Stimulated activated CD8-positive, alpha-beta memory T cell treated with anti-CD3 and anti-CD28 coated beads, Interleukin-12 subunit alpha, Interleukin-12 subunit beta, amount 100 ng/mL, for 4 hours (primary cell): ENCODE data around the gene GSPT1.

ENCODE experiments used
- DNase-seq: peaks from one replicate; pipeline ENCODE4 v3.0.0-alpha.2; 2020; ENCODE audit warnings: low read depth

GSPT1 gene

DNA sequence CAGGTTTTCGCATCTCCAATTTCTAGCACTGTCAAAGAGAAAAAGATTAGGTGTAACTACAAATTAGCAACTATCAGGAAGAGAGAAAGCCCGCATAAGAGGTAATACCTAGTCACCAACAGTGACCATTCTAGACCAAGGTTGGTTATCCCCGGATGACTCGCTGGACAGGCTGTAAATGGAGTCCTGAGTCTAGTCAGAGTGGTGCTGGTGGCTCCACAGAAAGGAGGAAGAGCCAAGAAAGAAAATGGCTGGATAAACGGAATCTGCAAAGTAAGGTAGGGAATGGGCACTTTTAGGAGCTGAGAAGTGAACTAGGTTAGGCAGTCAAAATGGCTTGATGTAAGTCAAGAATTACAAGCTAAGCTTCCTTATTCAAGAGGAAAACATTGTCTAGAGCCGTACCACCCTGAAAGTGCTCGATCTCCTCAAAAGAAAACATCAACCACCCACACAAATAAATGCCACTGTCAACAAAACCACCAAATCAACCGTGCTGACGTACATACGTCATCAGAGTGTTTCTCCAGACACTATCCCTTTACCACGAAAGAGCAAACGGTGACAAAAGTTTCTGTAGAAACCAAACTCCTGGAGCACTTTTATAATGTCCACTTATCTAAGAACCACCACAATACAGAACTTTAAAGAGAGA is 2.2 kb downstream of the GSPT1 start:
- DNase-seq: no peak

DNA sequence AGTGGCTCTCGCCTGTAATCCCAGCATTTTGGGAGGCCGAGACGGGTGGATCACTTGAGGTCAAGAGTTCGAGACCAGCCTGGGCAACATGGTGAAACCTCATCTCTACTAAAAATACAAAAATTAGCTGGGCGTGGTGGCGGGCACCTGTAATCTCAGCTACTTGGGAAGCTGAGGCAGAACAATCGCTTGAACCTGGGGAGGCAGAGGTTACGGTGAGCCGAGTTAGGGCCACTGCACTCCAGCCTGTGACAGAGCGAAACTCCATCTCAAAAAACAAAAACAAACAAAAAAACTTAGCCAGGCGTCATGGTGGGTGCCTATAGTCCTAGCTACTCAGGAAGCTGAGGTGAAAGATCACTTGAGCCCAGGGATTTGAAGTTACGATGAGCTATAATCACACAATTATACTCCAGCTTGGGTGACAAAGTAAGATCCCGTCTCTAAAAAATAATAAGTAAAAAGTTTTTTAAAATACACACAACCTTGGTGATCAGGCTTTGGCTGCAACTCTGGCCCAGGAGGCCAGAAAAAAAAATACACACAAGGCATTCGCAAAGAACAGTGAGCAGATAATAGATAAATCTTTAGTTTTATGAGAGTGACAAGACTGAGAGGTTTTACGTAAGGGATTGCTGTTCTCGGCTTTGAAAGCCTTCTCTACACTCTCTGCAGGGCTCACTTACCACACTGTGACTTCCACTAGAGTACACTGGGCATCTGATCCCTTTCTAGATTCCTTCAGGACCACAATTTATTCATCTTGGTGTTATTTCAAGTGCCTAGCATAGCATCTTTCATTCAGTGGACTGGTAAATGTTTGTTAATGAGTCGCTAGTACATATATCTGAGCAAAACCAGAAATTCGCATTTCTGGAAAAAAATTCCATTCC is 5.9 kb downstream of the GSPT1 start:
- no peak for DNase-seq

DNA sequence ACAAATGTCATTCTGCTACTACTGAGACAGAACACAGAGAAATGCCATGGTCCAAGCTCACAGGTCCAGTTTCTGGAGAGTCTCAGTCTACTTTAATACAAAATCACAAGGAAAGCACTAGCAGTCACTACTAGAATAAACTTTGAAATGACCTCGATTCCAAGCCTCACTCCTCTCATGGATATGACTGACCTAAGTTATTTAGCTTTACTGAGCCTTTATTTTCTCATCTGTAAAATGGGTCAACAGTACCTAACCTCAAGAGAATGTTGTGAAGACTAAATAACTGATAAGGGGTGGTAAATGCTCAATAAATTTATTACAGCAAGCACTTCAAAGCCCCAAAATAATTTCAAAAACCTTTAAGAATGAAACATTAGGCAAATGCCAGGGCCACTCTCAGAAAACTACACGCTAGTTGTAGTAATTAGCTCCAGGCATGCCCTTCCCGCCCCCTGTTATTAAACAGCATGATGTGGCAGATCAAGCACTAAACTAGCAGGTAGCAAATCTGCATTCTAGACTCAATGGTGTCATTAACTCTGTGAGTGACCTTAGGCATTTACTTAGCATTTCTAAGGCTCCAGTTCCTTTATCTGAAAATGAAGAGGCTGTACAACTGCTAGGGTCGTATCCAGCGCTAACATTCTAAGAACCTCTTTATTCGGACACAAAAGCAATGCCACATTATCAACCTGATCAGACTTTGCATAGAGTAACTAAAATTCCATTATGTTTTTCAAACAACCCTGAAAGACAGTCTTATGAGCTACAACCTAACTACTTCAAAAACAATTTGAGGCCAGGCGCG is 8.4 kb downstream of the GSPT1 start:
- no peak for DNase-seq

DNA sequence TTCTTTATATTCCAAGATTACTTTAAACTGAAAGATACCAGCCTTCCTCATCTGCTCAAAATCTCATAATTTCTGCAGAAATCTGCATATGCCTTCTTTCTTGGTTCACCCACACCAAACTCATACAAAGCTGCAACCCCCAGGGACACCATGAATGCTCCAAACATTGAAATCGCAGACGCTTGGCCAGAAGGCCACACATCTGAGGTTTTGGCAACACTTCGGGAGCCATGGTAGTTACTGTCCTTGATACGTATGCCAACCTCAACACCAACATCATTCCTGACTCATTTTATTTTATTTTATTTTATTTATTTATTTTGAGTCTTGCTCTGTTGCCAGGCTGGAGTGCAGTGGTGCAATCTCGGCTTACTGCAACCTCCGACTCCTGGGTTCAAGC is 11.8 kb downstream of the GSPT1 start:
- no peak for DNase-seq

DNA sequence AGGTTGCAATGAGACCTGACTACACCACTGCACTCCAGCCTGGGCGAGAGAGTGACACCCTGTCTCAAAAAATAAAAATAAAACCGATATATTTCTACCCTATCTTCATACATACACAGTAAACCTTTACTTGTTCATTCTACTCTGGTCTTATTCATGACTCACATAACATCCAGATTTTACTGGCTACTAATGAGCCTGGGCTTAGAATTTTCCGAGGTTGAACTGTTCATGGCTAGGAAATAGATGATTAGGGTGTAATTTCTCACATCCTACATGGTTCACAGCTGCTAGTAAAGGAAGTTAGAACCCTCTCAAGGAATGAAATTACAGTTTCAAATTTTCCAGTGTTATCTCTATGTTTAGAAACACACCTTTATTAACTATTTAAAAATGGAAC is 14.7 kb downstream of the GSPT1 start:
- no peak for DNase-seq

DNA sequence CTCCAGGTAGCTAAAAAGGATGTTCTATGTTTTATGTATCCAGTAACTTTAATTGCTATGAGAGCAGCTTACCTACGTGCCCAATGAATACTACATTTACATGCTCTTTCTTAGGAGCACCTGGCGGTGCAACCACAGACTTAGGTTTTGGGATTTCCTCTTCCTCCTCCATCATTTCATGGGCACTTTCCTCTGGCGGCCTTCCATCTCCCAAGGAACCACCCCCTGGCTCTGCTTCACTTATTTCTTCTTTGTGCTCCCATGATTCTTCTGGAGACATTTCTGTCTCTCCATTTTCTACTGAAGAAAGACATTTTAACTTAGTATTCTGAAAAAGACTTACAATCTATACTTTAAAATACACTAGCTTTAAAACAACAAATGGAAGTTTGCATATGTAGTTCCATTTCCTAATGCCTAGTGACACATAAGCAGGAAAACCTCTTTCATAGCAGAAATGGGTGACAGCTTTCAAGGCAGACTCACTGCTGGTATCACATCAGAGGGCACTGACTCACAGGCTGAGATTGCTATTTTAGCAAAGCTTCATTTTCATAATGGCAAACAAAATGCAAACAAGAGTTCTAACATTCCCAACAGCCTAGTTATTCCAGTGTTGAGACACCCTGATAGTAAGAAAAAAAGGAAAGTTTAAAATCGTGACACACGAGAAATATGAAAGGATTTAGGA is 19.1 kb downstream of the GSPT1 start:
- DNase-seq: no peak

DNA sequence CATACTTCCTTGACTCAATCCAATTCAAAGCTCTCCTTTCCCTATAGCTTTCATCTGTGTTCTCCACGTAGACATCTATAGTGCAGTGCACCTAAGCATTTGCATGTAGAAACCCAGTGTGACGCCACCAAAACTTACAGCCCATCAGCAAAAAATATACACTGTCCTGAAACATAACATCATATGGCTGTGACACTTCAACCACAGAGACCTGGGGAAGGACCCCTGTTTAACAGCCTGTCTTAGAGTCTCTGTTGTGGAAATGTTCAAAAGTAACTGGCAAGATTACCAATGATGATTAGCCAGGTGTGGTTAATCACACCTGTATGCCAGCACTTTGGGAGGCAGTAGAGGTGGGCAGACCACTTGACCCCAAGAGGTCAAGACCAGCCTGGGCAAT is 22.2 kb downstream of the GSPT1 start:
- DNase-seq: no peak

DNA sequence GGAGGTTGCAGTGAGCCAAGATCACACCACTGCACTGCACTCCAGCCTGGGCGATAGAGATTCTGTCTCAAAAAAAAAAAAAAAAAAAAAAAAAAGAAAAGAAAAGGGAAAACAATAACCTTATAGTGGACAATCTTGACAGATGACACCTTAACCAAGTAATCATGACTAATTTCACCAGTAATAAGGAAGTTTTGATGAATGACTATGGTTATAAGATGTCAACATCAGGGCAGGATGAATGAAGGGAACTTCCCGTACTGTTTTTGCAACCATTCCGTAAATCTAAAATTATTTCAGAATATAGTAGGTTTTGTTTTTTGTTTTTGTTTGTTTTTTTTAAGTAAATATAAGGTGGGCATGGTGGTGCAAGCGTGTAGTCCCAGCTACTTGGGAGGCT is 23.0 kb downstream of the GSPT1 start:
- DNase-seq: no peak

DNA sequence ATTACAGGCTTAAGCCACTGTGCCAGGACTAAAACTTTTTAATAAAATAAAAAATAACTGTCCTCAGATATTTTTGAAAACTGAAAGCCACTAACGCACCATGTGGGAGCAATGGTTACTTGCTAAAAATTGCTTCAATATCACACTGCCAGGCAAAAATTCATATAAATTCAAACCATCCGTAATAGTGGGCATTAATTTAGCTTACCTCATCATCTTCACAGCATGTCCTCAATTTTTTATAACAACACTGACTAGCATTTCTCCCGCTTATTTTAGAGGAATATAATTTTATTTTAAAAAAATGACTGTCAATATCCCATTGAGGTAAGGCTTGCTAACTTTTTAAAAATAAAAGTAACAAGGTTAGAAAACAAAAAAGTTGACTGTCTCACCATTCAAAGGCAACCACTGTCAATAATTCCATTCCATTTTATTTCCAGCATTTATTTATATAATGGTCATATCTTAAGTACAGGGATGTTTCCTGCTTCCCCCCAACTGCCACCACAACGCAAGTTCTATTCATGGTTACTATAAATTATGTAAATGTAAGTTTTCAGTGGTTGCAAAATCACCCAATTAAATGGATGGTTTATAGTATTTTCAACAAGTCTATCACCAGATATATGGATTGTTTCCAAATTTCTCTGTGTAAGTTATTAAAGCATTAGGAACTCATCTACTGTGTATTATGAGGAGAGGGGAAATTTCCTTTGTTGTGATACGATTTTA is 25.4 kb downstream of the GSPT1 start:
- no peak for DNase-seq

DNA sequence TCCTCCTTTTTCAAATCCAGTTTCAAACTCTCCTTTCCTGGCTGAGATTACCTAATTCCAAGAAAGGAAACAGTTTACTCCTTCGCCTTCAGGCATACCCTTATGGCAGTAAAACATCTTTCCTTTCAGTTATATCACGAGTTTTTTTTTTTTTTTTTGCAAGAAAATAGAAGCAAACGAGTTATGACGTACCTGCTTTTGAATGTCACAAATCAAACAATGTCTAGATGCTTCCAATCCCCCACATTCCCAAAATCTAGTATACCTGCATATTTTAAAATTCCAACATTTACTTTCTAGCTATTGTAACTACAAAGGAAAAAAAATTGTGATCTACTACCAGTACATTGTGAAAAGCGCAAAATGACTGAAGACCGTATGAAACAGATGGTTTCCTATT is 28.9 kb downstream of the GSPT1 start:
- DNase-seq: no peak

DNA sequence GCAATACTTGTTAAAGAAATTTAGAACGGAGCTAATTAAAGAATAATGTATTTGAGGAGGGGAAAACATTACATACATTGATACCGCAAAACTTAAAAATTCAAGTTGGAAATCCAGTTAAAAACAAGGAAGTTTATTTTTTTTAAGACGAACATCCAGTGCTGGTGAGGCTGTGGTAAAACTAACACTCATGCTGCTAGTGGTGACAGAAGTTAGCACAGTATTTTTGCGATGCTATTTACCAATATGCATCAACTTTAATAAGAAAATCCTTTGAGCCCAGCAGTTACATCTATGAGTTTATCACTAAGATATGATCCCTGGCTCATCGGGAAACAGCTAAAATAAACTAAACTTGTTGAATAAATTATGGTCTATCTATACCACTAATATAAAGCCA is 31.7 kb downstream of the GSPT1 start:
- DNase-seq: no peak

DNA sequence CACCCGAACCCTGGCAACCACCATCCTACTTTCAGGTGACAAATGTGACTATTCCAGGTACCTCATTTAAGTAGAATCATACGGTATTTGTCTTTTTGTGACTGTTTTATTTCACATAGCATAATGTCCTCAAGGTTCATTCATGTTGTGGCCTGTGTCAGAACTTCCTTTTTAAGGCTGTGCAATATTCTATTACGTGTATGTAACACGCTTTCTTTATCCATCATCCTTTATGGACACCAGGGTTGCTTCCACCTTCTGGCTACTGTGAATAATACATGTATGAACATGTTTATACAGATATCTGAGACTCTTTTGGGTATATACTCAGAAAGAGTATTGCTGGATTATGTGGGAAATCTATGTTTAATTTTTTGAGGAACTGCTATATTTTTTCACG is 35.7 kb downstream of the GSPT1 start:
- DNase-seq: no peak

DNA sequence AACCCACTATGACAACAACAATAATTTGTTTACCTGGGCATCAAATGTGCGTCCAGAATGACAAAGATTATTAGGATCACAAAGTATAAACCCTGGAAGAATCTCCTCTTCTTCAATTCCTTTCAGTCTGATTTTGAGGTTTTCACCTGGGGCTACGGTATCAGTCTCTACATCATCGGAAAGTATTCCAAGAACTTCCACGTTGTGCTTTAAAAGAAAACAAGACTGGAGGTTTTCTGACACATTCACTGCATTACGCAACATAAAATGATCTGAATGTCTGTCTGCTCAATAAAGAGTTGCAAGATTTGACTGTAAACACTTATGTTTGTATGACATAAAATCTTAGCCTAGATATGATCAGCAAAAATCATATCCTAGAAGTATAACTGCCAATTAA is 38.4 kb downstream of the GSPT1 start:
- no peak for DNase-seq

DNA sequence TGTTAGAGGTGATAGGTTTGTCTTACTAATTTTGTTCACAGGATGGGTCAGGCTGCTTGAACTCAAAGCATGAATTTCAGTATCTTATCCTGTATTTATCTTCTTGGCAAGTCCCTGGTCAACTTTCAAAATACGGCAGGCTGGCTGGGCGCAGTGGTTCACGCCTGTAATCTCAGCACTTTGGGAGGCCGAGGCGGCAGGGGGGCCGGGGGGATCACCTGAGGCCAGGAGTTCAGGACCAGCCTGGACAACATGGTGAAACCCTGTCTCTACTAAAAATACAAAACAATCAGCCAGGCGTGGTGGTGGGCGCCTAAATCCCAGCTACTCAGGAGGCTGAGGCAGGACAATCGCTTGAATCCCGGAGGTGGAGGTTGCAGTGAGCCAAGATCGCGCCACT is 39.5 kb downstream of the GSPT1 start:
- no peak for DNase-seq

DNA sequence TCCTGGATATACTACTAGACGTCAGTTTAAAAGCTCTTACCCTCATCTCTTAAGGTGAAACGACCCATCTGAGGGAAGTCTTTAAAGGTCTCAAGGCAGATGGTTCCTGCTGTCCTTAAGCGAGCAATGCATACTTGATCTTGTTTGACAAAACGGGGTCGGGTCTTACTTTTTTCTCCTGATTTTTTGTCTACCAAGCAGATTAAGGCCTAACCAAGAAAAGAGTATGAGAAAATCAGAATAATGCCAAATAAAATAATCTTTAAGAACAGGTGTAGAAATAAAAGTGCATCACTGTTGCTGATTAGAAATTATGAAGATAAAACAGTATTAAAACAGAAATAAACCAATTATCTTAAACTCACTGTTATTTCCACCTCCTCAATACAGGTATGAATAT is 40.0 kb downstream of the GSPT1 start:
- DNase-seq: no peak

DNA sequence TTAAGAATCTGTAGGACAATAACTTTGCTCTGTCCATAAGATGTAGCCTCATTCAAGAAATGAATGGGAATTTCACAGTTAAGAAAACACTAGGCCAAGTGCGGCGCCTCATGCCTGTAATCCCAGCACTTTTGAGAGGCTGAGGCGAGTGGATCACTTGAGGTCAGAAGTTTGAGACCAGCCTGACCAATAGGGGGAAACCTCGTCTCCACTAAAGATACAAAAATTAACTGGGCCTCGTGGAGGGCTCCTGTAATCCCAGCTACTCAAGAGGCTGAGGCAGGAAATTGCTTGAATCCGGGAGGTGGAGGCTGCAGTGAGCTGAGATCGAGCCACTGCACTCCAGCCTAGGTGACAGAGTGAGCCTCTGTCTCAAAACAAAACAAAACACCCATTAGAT is 44.6 kb downstream of the GSPT1 start:
- DNase-seq: no peak

DNA sequence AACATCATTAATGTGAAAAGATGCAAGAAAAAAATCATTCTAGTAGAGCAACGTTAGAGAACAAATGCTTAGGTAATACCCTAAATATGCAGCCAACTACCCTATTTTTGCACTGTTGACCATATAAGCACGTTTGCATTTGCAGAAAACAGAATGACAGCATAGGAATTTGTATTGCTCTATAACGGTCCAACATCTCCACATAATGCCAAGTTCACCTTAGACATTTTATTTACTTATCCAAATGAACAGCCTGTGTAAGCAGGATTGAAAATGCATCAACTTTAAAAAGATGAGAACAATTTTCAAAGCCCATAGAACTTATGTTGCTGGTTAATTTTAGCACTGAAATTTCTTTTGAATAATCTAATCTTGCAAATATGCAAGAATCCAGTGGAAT is 45.4 kb downstream of the GSPT1 start:
- no peak for DNase-seq

DNA sequence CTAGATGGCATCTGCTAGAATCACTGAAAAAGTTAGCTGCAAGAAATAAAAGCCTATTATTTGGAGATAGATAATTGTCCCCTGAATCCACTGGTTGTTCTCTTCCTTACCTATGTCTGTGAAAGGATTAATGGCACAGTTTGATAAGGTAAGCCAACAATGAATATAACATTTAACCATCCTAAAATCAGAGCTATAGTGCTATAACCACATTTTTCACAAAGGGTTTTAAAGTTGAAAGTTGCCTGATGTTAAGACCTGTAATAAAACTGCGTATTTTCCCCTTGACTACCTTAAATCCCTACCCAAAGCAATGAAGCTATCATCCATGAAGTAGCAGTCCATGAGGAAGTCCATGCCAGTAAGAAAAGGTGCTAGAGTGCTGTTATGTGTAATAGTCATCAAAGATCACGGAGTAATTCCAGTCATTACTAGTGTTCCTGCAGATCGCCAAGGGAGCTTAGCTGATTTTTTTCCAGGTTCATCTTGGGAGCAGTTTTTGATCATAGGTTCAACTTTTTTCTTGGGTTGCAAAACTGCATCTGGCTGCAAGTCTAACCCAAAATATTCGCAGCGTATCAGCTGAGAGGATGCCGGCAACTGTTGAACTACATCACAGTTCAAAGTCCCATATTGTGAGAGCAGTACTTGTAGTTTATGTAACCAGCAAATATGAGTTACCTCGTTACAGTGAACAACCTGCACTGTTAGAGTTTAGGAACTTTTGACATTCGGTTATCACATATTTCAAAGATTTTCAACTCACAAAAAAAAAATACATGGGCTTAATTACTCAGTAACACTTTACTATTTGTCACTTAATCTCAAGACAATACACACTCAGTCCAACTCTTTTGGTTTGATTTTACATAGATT is 46.2 kb downstream of the GSPT1 start:
- DNase-seq: no peak

DNA sequence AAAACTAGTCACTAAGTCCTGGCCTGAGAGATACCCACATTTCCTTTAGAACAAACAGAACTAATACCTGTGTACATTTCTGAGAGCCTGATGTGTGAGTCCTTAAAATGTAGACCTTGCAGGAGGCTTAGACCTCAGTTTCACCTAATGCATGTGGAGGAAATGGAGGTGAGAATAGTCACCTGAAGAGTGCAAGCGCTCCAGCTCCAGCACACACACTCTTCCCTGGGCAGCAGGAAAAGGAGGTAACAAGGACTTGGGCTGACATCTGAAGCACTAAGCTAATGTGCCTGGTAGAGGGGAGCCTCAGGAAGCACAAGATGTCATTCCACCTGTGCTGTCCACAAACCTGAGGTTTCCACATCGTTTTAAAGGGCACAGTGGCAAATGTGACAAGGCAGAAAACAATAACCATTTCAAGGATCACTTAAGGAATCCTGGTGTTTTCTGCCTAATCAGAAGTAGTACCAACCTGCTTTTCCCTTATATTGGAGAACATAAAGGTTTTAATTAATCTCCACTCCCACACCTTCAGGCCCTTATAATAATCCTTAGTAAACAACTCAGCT is 47.3 kb downstream of the GSPT1 start:
- DNase-seq: no peak

DNA sequence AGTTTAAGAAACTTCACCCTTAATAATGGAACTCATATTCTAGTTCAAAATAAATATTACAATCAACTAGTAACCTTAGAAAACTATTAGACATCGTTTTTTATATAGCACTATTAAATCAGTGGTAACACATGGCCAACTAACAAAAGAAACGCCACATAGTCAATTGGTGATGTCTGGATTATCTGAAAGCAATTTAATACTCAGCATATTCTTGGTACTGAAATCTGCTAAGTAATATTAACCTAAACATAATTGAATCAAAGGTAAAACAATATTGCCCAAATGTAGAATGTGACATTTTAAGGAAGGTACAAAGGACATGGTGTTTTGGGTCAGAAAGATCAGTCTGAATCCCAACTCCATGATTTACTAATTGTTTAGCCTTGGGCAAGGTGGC is 53.3 kb downstream of the GSPT1 start:
- no peak for DNase-seq
